Tibial nerve (tissue), 4 donors: Measurements from ENCODE around the gene SH3TC1. TPM values are rescaled to one million over a fixed set of nuclear protein-coding genes. Genes with fewer than 3 reads are reported as not detected.

Source experiments
- DNase-seq, 2 donors: peaks; one replicate each; pipeline ENCODE4 v3.0.0-alpha.2; 2019; ENCODE audit warnings: low spot score in 2 of 2
- H3K27ac ChIP-seq, 4 donors: fragments of 200-600 bp; sonication (generic) in 3 of 4; one replicate each; pipeline ENCODE4 v1.5.1; 2017 to 2019; ENCODE audit warnings: mild to moderate bottlenecking in 1 of 4
- H3K27me3 ChIP-seq, 2 donors: fragments of 200-600 bp; sonication (generic) in 1 of 2; one replicate each; pipeline versions ENCODE4 v1.5.1 to v1.6.0; 2017 to 2019
- H3K36me3 ChIP-seq, 3 donors: fragments of 200-600 bp; sonication (generic); one replicate each; pipeline ENCODE4 v1.5.1; 2018 to 2019
- H3K4me1 ChIP-seq, 4 donors: fragments of 200-600 bp; sonication (generic) in 3 of 4; one replicate each; pipeline ENCODE4 v1.5.1; 2017 to 2019
- H3K4me3 ChIP-seq, 4 donors: fragments of 200-600 bp; sonication (generic) in 3 of 4; one replicate each; pipeline ENCODE4 v1.5.1; 2017 to 2019; ENCODE audit warnings: mild to moderate bottlenecking in 1 of 4, moderate library complexity in 1 of 4
- H3K9me3 ChIP-seq, 4 donors: fragments of 200-600 bp; sonication (generic) in 3 of 4; one replicate each; pipeline ENCODE4 v1.5.1; 2017 to 2019
- CTCF ChIP-seq, 5 experiments: fragments of 200-600 bp in 3 of 5; fragments of 450-650 bp in 2 of 5; sonication (generic) in 3 of 5; IDR thresholded peaks; one replicate each; pipeline ENCODE4 v1.5.1; 2016 to 2019; ENCODE audit warnings: antibody characterized with exemption in 5 of 5, mild to moderate bottlenecking in 3 of 5, moderate library complexity in 2 of 5
- EP300 ChIP-seq, 2 donors: sonication (generic); formaldehyde crosslinking; IDR thresholded peaks; one replicate each; pipeline ENCODE4 v1.6.1; 2017; ENCODE audit warnings: antibody characterized with exemption in 2 of 2, mild to moderate bottlenecking in 1 of 2
- POLR2A ChIP-seq, 2 donors: fragments of 450-650 bp; IDR thresholded peaks; one replicate each; pipeline ENCODE4 v1.6.1; 2017; ENCODE audit warnings: antibody characterized with exemption in 2 of 2, mild to moderate bottlenecking in 2 of 2, moderate library complexity in 2 of 2
- WGBS, 2 donors: methylation state at CpG; one replicate each; pipeline ENCODE4 v1.1.5; 2018; 5-methylcytosine and 5-hydroxymethylcytosine counted together
- total RNA-seq, 4 donors: library from RNA; depleted of rRNA; stranded (reverse); fragments of >200 nt; gene quantifications; one replicate each; pipeline ENCODE4 v1.1.0, GENCODE V29; 2016

Gene SH3TC1
- total RNA-seq, 4 donors from 2014 or later: 31.6 to 176 (median 69.7) TPM

DNA sequence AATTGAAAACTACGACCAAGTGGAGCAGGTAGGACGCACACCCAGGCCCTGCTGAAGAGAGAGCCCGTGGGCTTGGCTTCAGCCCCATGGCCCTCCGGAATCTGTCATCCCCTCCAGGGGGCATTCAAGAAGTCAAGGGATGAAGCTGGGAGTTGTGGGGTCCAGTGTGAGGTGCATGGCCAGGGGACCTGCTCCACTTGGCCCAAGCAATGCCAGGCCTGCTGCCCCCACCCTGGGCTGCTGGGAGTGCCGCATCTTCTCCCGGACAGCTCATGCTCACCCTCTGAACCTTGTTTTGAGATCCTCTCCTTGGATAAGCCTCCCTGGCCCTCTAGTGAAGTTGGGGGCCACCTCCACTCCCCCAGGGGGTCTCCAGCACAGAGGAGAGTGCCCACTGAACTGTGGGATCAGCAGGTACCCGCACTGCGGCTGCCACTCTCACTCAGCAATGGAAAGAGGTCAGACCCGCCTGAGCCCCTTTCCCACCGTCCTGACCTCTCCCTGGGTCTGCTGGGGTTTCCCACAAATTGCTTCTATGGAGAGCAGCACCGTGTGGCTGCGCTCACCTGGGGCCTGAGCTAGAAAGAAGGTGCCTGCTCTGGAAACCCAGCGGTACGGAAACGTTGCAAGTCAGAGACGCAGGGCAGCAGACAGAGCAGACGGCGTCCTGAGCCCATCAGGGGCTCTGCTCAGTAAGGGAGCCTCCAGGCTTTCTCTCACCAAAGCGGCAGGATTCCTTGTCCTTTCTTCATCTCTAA is 35.5 kb upstream of the SH3TC1 start:
- peaks cover 0 to 19% (median 12%) of the 10 kb centered on the region in 4 donors for H3K4me1 ChIP-seq
- H3K36me3 ChIP-seq: no peaks in the 10 kb centered on the region
- WGBS, 2 donors: 78 to 82% methylated on average over 17 of the region's 19 CpGs
- no peaks in the 10 kb centered on the region for H3K27me3 ChIP-seq
- DNase-seq: no peak
- H3K27ac ChIP-seq: no peak overlapping the region
- H3K4me3 ChIP-seq: no peak overlapping the region
- peaks cover 0 to 9% (median 0%) of the 10 kb centered on the region in 4 donors for H3K9me3 ChIP-seq
- TF ChIP-seq POLR2A (IDR thresholded peaks at IDR 0.05) (no peak), EP300 (IDR thresholded peaks at IDR 0.05) (no peak), CTCF (IDR thresholded peaks at IDR 0.05) (no peak)

- DNase-seq: no peak
- H3K36me3 ChIP-seq: no peaks in the 10 kb centered on the region
- peaks cover 0 to 18% (median 12%) of the 10 kb centered on the region in 4 donors for H3K4me1 ChIP-seq
- H3K27me3 ChIP-seq: no peaks in the 10 kb centered on the region
- TF ChIP-seq CTCF (IDR thresholded peaks at IDR 0.05): no peak
- no peak for TF ChIP-seq POLR2A (IDR thresholded peaks at IDR 0.05)
- TF ChIP-seq EP300 (IDR thresholded peaks at IDR 0.05): no peak
- H3K4me3 ChIP-seq: no peak overlapping the region
- H3K27ac ChIP-seq: no peak overlapping the region
- H3K9me3 ChIP-seq: peaks cover 0 to 14% (median 0%) of the 10 kb centered on the region in 4 donors
- WGBS, 2 donors: 82 to 87% methylated on average over 9 of the region's 9 CpGs
Observed at GRCh38 chr4:8164194-8164565, 34.9 kb upstream of the SH3TC1 start.

DNA sequence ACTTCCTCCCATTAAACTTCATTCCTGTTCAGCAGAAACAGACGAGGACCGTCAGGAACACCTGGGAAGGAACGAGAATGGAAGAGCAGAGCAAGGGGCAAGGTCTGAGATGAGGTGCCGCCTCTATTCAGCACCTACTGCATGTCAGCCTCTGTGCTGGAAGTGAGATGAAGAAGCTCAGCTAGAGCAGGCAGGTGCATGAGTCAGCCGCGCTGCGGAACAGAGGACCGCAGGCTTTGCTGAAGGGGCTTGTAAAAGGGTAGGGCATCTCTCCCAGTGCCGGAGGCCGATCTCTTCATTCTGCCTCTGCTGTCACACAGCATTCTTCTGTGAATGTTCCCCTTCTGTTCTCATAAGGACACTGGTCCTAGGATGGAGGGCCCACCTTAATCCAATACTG is 34.4 kb upstream of the SH3TC1 start:
- H3K27ac ChIP-seq: no peak overlapping the region
- H3K27me3 ChIP-seq: no peaks in the 10 kb centered on the region
- H3K4me1 ChIP-seq: peaks cover 0 to 13% (median 7%) of the 10 kb centered on the region in 4 donors
- whole genome bisulfite sequencing, 2 donors: 89 to 91% methylated on average over 10 of the region's 10 CpGs
- H3K9me3 ChIP-seq: peaks cover 0 to 15% (median 0%) of the 10 kb centered on the region in 4 donors
- TF ChIP-seq EP300 (IDR thresholded peaks at IDR 0.05): no peak
- TF ChIP-seq POLR2A (IDR thresholded peaks at IDR 0.05): no peak
- TF ChIP-seq CTCF (IDR thresholded peaks at IDR 0.05): no peak
- no peaks in the 10 kb centered on the region for H3K36me3 ChIP-seq
- DNase-seq: no peak
- no peak overlapping the region for H3K4me3 ChIP-seq

GRCh38 chr4:8165374-8165896 is 33.7 kb upstream of the SH3TC1 start:
- no peak for DNase-seq
- no peak overlapping the region for H3K4me3 ChIP-seq
- H3K36me3 ChIP-seq: no peaks in the 10 kb centered on the region
- 47 to 56% methylated on average over 4 to 6 of the region's 6 CpGs for WGBS, 2 donors
- H3K27me3 ChIP-seq: no peaks in the 10 kb centered on the region
- H3K9me3 ChIP-seq: peaks cover 0 to 15% (median 0%) of the 10 kb centered on the region in 4 donors
- no peak for TF ChIP-seq CTCF (IDR thresholded peaks at IDR 0.05)
- TF ChIP-seq EP300 (IDR thresholded peaks at IDR 0.05): no peak
- no peak for TF ChIP-seq POLR2A (IDR thresholded peaks at IDR 0.05)
- no peak overlapping the region for H3K27ac ChIP-seq
- peaks cover 0 to 5% (median under 1%) of the 10 kb centered on the region in 4 donors for H3K4me1 ChIP-seq

DNA sequence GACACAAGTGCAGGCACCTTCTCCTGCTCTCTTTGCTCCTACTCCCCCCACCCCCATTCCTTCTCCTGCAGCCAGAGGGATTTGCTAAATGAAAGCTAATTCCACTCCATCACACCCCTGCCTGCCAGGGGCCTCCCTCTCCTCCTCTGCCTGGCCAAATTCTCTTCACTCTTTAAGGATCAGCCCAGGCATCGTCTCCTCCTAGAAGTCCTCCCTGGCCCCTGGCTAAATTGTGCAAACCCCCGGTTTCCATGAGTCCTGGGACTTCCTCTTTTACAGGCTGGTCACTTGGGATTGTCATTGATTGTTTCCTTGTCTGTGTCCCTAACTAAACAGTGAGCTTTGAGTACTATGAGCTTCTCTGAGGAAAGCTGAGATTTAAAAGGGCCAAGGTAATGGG is 31.8 kb upstream of the SH3TC1 start:
- H3K4me1 ChIP-seq: no peaks in the 10 kb centered on the region
- no peak for TF ChIP-seq POLR2A (IDR thresholded peaks at IDR 0.05)
- TF ChIP-seq CTCF (IDR thresholded peaks at IDR 0.05): no peak
- no peak for TF ChIP-seq EP300 (IDR thresholded peaks at IDR 0.05)
- H3K4me3 ChIP-seq: no peak overlapping the region
- H3K27ac ChIP-seq: peak overlapping the region in 1 of 4 donors; percentile 56
- DNase-seq: no peak
- no peaks in the 10 kb centered on the region for H3K27me3 ChIP-seq
- 17 to 21% methylated on average over 2 of the region's 2 CpGs for WGBS, 2 donors
- H3K9me3 ChIP-seq: peaks cover 0 to 15% (median 0%) of the 10 kb centered on the region in 4 donors
- no peaks in the 10 kb centered on the region for H3K36me3 ChIP-seq
